HG03457 (cell line): ENCODE measurements around the gene ANKS6.

Experiments
- ATAC-seq: cut with Tn5 transposase; IDR thresholded peaks from one replicate; pipeline ENCODE4 v1.9.1; 2021; ENCODE audit warnings: moderate number of reproducible peaks; ENCODE audit not compliant: unreplicated experiment

ANKS6 gene

DNA sequence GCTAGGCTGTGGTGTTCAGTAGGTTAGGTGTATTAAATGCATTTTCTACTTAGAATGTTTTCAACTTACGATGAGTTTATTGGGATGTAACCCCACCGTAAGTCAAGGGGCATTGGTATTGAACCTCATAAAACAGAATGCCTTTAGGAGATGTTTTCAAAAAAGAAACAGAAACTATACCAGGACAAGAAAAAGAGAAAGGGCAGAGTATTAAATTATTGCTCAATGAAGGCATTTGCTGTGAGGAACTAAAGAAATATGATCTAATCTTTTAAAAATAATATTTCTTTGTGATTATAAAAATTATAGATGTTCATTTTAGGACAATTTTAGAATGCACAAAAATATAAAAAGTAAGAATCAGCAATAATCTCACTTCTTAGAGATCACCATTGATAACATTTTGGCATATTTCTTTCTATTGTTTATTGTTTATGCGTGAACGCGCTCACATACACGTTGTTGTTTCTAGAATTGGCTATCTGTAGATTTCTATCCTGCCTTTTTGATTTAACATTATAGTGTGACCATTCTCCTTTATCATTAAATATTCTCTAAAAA lies 19.1 kb upstream of the ANKS6 start:
- ATAC-seq, result no peak

DNA sequence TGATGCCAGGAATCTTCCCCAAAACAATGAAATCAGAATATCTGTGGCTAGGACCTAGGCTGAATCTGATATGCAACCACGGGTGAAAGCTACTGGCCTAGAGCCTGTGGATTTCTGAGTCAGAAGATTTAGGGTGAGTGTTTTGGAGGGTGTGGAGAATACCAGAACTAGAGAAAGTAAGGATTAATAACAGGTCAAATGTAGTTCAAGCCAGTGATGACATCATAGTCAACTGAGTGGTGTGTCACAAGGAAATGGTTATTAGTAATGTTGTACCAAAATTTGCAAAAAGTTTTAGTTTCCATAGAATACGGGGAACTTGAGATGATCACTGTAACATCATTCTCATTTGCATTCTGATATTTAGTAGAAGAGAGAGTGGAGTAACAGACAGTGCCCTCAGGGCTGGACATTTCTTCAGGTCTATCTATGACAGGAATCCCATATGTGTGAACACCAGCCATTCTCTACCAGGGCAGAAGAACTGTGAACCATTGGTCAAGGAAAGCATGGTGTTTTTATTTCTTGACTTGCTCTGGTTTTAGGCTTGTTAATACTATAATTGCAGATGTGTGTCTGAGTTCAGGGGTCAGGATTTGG lies 14.8 kb upstream of the ANKS6 start:
- ATAC-seq, result no peak

DNA sequence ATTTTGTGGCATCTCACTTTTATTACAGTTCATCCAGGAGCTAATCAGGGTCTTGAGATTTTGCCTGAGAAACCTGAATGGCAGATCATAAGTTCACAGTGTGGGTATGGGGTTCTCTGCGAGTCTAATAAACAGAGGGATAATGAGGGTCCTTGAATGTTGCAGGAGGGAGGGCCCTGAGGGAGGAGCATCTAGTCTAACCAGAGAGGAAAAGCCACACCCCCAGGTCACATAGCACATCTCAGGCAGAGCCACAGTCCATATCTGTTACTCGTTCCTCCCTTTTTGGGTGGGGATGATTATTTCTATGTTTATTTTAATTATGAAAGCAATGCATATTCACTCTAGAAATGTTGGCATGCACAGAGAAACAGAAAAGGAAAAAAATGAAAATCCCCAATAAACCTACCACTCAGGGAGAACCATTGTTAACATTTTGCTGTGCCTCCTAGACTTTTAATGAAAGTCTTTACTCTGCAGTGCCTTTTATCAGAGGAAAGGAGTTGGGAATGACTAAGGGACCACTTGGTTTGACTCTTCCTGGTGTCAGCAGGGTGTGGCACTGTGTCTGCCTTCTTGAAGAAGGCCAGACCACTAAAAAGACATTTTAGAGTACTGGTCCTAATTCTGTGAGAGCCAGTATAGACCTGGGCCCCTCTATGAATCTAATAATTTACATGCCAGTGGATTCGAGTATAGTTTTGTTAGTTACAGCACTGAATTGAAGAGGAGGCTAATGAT lies 13.9 kb upstream of the ANKS6 start:
- no peak for ATAC-seq

DNA sequence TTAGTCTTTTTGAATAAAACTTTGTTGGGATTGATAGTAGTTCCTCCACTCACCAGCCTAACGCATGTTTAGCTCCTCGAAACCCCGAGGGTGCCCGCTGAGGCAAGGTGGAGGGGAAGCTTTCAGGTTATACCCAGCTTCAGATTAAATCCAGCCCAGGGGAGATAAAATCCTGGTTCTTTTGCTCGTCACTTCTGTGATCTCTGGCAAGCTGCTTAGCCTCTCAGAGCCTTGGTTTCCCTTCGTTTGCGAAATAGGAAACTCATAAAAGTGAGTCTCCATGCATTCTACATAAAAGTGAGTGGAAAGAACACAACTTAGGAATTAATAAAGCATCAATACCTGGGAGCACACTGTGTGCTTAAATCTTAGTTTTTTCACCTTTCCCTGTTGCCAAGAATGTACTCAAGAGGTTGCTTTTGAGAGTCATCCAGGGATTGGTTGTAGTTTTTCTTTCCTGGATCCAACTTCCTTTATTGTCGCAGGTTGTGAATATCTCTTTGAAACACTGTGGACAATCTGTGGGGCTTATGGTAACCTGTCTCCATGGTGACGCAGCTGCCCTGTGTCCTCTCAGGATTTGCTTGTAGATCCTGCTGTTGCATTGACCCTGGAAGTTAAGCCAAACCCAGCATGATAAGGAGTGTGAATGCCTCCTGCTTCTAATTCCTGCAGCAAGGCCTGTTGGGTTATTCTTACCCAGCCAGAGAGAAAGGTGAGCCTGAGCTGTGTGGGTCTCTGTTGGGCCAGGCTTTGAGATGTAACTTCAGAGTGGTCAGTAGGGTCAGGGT lies 13.2 kb upstream of the ANKS6 start:
- ATAC-seq, result no peak

DNA sequence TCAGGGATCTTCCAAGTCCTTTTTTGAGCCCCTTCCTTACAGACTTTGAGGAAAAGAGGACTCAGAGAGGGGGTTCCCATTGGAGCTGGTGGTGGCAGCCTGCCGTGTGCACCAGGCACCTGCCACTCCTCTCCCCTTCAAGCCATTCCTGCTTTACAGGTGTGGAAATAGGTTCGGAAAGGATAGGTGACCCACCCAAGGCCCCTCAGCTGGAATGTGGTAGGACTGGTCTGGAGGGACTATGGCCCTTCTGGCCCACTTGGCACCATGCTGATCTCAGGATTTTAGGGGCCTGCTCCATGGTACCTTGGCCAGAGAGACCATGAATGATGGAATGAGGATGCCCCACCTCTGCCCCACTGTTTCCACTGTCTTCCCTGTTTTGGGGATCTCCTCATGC lies 12.5 kb upstream of the ANKS6 start:
- ATAC-seq, result no peak

DNA sequence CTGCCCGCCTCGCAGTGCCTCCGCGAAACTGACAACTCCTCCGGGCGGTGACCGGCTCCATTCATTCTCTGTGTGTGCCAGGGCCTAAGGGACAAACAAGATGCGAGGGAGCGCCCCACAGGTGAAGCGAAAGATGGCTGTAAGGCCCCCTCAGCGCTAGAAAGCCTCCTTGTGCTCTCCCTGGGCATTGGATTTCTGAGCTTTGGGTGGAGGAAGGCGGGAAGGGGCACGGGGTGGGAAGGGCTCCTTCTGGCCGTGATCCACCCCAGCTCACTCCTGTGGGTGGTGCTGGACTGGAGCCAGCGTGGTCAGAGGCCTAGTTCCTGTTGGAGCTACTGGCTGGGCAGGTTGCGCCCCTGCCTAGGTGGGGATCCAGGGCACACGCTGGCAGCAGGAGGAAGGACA lies 12.1 kb upstream of the ANKS6 start:
- no peak for ATAC-seq

DNA sequence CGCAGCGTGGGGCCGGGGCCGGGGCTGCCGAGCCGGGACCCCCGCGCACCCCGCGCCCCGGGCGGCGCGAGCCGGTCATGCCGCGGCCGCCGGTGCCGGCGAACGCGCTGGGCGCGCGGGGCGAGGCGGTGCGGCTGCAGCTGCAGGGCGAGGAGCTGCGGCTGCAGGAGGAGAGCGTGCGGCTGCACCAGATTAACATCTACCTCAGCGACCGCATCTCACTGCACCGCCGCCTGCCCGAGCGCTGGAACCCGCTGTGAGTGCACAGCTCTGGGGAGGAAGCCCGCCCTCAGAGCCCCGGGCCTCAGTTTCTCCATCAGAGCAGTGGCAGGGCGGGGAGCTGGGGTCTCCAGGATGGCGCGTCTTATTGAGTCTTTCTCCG lies 11.4 kb upstream of the ANKS6 start:
- no peak for ATAC-seq

DNA sequence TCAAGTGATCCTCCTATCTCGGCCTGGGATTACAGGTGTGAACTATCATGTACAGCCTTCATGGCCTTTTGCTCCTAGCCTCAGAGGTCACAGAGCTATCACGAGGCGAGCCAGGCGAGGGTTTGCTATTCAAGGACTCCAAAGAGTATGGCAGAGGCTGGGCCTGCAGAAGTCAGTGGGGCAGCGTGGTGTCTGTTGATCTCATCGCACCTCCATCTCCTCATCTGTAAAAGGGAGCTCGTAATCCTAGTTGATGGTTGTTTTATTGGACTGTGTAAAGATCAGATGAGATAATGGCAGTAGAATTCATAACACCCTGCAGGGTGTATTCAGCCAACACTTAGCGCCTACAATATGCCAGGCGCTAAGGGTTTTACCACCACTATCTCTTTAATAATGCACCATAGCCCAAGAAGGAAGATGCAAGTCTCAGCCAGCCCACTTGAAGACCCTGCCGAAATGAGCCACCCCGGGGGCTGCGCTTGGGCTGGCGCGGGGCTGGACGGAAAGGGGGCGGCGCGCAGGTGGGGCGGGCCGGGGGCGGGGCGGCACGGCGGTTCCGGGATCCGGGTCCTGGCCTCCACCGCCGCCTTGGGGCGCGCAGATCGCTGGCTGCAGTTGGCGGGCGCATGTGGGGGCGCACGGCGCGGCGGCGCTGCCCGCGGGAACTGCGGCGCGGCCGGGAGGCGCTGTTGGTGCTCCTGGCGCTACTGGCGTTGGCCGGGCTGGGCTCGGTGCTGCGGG lies 10.9 kb upstream of the ANKS6 start, which contains the start of gene GALNT12:
Gene GALNT12 (plus strand): TSS at position 601 of the 744 bp plus-strand sequence. CDS start 29 bp downstream, at position 630.
- no peak for ATAC-seq

DNA sequence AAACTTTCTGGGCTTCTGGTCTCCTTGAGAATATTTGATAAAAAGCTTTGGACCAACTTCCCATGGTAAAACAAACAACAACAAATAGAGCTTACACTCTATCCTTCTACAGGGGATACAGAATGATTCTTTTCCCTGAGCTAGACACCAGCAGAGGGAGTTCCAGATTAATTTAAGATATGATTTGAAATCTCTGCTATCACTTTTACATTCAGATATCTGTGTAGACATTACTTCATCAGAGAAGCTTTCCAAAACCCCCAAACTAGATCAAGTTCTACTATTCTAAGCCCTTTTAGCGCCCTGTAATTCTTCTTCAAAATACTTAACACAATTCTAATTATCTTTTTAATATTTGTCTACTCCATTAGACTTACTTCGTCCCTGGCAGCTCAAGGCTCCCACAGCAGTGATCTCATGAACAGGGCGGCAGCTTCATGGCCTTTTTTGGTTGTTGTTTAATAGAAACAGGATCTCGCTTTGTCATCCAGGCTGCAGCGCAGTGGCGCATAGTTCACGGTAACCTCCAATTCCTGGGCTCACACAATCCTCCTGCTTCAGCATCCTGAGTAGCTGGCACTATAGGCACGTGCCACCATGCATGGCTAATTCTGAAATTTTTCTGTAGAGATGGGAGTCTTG lies 10.2 kb upstream of the ANKS6 start:
- no peak for ATAC-seq

DNA sequence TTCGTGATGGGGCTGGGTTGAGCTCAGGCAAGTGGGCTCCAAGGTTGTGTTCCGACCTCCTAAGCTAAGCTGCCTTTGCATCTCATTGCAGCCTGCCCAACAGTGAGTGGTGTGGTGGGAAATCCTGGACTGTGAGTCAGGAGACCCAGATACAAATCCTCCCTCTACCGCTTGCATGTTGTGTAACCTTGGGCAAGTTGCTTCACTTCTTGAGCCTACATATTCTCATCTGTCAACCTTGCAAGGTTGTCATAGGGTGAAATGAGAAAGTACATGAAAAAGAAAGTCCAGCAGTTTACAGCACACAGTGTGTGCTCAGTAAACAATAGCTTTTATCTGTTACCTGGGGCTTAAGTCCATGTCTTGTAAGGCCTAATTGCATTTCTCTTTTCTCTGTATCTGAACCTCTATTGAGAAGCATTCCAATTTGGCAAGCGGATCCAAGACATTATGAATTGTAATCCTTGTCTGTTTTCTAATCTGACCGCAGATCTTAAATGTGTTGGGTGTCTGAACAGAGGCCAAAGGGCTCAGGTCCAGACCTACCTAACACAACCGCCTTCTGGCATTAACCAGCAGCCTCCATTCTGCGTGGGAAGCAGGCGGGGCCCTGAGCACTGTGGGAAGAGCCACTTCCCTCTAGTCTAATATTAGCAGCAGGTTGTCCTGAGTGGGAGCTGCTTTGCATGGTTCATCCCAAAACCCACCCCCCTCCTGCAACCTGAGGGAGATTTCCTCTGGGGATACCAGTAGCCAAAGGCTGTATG lies 9.3 kb upstream of the ANKS6 start:
- ATAC-seq, result no peak

DNA sequence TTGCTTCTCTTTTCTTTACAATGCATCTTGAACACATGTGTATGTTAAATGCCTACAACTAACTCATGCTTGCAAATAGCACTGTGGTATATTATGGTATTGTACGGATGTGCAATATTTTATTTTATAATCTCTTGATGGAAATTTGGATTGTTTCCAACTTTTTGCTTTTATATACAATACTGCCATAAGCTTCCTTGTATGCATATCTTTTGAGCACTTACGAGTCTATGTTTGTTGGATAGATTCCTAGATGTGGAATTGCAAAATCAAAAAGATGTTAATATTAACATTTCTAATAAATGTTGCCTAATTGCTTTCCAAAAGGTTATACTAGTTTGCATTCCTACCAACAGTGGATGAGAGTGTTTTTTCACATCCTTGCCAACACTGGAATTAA lies 7.7 kb upstream of the ANKS6 start:
- no peak for ATAC-seq

DNA sequence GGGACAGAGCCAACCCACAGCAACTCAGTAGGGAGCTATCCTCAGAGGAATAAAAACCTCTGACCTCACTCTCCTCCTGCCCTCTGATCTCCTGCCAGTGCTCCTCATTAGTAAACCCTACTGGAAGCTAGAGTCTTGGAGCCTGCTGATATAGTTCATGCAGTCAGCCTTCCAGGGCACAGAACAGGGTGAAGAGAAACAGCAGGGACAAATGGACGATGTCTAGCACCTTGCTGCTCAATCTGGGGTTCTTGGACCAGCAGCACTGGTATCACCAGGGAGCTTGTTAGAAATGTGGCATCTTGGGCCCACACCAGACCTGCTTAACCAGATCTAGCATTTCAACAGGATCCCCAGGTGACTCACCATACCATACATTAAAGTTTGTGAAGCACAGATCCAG lies 5.6 kb upstream of the ANKS6 start:
- ATAC-seq, result no peak

DNA sequence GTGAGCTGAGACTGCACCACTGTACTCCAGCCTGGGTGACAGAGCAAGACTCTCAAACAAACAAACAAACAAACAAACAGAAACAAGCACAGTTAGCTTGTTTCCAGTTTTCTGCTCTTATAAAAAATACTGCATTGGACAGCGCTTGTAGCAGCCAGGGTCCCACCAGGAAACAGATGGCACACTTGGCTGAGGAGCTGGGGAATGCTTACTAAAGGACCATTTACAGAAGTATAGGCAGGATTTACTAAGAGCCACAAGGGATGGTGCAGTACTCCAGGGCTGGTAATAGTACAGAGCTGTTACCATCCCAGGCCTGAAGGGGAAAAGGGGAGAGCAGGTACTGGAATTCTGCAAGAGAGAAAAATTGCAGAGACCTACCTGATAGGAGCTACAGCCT lies 5.2 kb upstream of the ANKS6 start:
- no peak for ATAC-seq

DNA sequence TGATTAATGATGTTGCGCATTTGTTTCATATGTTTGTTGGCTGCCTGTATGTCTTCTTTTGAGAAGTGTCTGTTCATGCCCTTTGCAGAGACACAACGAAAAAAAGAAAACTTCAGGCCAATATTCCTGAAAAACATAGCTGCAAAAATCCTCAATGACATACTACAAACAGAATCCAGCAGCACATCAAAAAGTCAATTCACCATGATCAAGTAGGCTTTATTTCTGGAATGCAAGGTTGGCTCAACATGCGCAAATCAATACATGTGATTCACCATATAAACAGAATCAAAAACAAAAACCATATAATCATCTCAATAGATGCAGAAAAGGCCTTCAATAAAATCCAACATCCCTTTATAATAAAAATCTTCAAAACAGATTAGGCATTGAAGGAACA lies 1.9 kb upstream of the ANKS6 start:
- no peak for ATAC-seq

DNA sequence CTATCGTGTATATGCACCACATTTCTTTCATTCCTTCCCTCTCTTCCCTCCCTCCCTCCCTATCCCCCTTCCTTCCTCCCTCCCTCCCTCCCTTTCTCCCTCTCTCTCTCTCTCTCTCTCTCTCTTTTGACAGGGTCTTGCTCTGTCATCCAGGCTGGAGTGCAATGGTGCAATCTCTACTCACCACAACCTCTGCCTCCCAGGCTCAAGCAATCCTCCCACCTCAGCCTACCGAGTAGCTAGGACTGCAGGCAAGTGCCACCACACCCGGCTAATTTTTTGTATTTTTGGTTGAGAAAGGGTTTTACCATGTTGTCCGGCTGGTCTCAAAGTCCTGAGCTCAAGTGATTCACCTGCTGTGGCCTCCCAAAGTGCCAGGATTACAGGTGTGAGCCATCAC lies 1.1 kb upstream of the ANKS6 start:
- no peak for ATAC-seq

DNA sequence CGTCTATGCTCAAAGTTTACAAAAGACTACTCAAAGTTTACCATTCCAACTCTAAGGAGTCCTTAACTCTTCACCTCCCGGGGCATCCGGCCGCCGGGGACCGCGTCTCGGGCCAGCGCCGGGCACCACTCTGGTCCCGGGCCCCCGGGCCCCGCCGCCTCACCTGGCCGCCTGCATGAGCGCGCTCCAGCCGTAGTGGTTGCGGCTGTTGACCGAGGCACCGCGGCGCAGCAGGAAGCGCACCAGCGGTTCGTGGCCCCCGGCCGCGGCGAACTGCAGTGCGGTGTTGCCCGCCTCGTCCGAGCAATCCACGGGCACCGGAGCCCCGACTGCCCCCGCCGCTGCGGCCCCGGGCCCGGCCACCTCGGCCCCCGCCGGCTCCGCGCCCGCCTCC lies 388 bp downstream of the ANKS6 start:
- no peak for ATAC-seq

DNA sequence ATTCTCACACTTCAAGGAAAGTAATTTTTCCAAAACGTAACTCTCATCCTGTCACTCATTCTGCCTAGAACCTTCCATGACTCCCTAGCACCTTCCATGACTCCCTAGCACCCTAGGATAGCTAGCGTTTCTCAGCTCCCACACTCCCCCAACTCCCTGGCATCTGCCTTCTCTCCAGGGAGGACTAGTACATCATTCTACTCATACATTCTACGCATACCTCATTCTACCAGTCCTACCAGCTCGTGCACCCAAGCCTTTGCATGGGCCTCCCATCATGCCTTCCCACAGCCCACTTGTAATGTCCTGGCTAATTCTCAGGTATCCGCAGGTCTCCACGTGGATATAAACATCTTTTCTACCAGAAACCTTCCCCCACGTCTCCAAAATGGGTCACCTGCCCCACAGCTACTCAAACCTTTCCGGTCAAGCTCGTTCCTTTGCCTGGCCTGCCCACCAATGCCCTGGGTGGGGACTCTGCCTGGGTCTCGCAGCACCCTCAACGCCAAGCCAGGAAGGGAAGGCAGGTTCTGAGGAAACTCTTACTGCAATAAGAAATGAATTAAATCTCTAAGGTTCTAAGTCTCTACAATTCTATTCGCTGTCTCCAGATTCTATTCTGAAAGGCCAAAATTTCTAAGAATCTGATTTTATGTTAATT lies 930 bp downstream of the ANKS6 start:
- ATAC-seq, result no peak

DNA sequence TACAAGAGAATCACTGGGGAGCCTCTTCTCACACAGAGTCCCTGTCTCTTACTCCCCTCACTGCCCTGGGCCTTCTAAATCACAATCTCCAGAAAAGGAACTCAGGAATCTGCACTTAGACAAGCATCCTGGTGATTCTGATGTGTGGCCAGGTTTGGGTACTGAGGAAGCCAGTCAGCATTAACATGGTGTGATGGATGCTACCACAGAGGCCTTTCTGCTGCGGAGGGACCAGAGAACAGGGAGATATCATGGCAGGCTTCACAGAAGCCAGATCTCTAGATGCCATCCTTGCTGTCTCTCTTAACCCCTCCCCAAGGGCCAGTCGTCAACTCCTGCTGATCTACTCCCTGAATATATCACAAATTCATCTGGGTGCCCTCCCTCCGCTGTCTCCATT lies 1.6 kb downstream of the ANKS6 start:
- no peak for ATAC-seq

DNA sequence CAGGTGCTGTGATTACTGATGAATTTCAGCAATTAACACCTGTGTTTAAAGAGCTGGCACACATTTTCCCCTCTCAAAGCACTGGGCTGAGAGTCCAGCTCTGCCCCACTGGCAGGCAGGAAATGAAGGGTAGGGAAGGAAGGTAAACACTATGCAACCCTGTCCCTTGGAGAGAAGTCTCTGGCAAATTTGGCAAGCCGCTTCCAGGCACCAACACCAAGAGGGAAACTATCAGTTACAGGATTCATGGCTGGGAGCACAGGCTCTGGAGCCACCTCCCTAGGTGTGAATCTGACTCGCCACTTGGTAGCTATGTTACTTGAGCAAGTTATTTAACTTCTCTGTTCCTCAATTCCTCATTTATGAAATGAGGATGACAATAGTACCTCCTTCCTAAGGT lies 3.3 kb downstream of the ANKS6 start:
- no peak for ATAC-seq
